MV-4-11 (cell line): ENCODE results near the gene INO80C.

Experiments used
- DNase-seq: peaks from one replicate; lab custom pipeline; 2025; lab: John Stamatoyannopoulos, UW

INO80C gene

DNA sequence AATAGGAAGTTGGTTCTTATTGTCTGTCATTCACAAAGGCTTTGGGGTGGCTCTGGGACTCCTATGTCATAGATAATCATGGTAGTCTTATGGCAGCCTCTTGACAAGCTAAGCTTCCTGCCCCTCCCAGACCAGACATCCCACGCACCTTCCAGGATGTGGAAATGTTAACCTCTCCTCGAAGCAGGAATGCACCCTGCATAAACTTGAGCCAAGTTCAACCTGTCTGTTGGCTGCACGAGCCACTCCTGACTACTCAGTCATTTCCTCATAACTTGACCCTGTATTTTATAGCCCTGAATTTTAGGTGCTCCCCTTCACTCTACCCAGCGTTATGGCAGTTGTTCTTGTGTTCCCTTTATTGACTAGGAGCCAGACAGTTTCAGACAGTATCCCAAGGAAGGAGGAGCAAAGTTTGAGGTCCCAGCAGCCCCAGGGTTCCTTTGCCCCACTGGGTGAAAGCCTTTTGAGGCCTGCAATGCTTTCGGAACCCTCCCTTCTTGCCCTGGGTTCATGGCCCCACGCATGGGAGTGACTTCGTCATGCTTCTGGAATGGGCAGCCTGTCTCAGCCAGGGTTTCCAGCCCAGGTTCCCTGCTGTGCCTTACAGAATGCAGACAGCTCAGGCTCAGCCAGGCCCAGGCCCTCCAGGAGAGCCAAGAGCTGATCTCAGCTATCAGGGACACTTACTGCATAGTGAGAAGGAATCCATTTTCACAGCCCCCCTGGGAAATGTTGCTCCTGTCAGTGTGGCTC, 15.6 kb upstream of the INO80C start:
- DNase-seq, result no peak

DNA sequence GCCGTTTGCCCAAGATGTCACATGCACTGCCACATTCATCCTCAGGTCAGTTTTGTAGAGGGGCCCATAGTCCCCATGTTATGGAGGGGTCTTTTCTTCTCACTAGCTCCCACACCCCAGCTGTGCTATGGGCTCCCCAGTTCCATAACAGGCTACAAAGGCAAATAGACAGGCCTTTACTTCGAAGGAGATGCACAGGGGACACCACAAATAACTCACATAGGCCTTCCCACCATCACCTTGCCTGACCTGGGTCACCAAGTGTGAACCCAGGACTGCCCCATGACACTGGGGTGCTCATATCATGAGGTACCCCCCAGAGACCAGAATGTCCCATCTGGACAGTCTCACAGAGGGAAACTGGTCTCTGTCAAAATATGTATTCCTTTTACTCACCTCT, 15.0 kb upstream of the INO80C start:
- DNase-seq, result no peak

DNA sequence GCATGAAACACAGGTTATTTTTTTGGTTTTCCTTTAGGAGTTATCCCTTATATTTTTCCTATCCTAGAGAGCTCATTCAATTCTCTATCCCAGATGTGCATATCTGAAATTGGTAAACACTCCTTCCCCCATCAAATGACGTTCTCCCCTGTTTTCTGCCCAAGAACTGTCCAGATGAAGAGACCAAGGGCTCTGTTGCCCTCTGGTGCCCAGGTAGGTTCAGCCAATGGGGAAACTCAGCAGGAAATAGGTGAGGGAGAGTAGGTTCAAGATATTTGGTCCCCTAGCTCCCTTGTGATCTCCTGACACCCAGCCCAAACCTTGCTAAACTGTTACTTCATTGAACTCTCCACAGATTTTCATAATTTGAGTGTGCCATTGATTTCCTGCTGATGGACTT, 14.1 kb upstream of the INO80C start:
- DNase-seq, result no peak

DNA sequence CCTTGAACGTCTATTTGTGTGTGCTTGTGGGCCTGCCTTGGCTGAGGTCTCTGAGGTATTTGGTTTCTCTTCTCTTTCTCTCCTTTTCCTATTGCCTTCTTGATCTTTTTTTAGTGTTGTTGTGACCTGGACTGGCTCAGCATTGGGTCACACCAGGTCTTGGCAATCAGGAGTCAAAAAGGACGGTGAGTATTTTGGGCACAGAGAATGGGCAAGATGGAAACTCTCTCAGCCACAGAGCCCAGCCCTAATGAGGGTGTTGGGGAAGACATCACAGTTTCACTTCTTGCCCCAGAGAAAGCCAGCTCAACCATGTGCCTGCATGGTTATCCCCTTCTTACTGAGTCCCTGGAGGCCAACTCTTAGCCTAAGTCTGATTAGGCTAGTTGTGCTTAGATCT, 13.7 kb upstream of the INO80C start:
- peak; percentile 87 for DNase-seq

DNA sequence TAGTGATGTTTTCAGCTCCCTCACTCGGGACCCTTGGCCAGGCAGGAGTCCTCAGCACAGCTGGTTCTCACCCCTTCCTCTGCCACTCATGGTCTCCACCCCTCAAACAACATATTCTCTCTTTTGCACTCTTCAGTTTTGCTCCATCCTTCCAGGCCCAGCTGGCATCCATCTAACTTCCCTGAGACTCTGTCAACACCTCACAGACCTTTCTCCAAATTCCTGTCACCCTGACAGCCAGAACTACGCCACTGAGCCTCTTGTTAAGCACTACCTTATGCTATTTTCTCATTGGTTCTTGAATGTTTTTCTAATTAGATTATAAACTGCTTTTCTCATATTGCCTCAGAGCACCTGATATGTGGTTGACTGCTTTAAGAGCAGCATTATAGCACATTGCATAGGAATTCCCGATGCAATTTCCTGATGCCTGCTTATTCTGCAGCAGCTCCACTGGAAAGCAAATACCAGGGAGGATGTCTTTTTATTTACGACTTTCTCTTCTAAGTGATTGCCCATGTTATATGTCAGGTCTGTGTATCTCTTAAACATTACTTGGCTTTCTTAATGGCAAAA, 12.4 kb upstream of the INO80C start:
- no peak for DNase-seq

DNA sequence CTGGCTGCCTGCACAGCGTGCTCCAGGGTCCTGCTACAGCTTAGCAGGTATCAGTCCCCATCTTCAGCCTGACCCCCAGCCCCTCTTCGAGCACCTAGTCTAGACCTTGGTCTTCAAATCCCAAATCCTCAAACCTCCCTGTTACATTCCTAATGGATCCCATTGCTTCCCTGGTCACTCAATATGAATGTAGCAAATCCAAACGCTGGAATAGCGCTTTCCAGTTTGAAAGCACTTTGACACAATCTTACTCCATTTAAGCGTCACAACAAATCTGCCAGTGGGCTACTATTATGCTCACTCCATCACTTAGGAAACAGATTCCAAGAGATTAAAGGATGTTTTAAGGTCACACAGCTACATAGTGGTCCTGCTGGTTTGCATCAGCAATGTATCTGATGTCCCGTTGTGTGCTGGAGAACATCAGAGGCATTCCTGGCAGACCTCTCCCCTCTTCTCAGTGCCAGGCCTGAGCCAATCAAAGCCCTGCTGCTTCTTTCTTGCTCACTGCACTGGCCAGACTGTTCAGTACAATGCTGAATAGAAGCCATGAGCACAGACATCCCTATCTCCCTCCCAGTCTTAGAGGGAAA, 11.1 kb upstream of the INO80C start:
- DNase-seq, result no peak

DNA sequence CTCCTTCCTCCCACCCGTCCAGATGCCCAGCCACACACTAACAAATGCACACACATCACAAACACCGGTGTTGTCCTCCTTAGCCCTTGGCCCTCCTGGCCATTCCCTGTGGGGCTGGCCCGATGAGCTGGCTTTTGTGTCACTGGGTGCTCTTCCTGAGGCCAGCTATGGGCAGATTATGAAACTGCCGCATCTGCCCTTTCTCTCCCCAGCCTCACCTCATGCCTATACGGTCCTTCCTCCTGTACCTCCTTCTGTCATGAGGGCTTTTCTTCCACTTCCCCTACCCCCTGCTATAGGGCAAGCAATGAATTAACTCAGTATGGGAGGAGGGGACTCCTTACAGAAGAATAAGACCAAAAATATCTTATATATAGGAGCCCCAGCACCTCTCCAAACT, 10.3 kb upstream of the INO80C start:
- peak; percentile 23 for DNase-seq

DNA sequence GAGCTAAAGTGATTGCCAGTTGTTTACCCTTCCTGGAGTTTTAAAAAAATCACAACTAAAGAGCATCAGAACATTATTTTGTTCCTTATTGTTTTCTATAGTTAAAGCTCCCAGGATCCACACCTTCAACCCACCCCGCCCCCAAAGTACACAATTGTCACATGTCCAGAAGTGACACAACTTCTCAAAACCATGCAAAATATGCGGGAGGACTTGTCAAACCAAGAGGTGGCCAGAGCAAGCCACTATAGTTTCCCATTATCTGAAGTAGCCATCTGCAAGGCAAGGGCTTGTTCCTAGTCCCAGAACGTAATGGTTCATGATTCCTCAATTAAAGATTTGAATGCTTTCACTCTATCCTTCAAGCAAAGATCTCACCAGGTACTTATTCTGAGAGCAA, 9.9 kb upstream of the INO80C start:
- DNase-seq, result no peak

DNA sequence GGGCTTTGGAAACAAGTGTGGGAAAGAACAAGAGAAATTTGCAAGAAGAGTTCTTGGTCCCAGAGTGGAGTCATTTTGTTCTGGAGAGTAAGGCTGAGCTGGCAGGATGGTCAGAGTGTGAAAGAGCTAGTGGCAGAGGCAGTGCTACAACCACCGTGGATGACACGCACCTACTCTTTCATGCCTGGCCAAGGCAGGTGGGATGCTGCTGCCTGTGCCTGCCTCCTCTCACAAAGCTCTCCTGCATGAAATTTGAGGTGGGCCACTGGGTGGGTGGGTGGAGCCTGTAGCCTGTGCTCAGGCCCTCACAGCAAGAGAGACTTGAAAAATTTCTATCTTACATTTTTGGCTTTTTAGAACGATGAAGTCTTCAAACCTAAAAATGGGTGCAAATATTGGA, 9.4 kb upstream of the INO80C start:
- DNase-seq, result no peak

DNA sequence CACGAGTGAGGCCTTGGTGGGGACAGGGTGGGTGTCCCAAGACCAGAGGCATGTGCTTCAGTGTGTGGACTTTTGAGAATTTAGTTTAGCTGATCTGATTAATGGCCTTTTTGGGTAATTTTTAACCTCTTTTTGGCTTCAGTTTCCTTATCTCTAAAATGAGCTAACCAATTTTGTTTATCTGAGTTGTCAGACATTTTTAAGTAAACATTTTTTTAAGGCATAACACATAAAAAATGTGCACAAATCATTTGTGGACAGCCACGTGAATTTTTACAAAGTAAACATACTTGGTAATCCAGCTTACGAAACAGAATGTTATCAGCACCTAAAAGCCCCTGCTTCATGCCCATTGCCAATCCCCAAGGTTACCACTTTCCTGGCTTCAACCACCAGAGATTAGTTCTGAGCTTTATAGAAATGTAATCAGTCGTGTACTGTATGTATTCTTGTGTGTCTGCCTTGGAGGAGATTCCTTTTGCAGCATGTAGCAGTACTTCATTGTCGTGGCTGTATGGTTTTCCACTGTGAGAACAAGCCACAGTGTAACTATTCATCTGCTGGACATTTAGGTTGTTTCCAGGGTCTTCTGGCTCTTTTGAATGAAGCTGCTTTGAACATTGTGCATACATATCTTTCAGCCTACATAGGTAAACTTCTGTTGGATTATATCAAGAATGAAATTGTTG, 8.4 kb upstream of the INO80C start:
- no peak for DNase-seq

DNA sequence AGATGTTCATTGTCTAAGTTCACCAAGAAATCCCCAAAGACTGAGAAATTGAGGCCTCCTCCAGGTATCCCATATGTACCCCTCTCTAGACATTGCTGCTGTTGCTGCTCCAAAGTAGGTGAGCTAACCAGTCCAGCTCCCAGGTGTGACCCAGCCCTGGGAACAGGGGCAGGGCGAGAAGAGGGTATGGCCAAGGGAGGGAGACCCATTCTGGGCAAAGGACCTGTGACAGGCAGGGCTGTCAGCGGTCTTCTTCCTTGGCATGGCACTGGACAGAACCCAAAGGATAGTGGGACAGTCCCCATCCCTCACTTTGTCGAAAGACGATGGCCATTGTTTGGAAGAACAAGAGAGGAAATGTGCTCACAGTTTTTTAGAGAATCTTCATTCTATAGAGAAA, 7.2 kb upstream of the INO80C start:
- no peak for DNase-seq

DNA sequence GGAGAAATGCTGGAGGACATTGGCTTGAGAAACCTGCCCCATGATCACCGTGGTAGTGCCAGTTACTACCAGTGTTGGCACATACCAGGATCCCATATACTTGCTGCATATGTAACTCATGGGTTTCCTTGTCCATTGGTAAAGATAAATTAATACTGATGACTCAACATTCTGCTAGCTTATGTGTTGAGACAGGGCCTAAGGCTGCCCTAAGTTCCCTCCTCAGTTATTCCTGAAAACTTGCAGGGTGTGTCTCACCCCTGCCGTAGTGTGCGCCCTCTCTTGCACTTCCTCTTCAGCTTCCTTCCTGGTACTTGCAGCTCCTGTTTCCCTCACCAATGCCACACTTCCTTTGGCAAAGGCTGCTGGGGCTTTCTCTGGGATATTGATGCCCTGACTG, 4.3 kb upstream of the INO80C start:
- peak; percentile 74 for DNase-seq

DNA sequence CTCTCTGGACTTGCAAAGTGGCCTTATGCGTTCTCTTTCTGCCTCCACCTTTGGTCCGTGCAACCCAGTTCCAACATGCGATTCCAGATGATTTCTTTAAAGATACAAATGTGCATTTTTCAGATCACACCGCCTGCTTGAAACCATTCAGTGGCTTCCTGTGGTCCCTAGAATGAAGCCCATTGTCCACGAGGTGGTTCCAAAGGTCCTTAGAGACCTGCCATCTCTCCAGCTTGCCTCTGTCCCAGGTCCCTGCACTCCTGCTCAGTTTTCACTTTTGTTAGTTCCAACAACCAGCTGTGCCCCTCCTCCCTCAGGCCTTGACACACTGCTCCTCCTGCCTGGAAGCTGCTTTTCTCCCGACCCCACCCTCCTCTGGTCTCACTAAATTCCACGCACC, 3.6 kb upstream of the INO80C start:
- no peak for DNase-seq

DNA sequence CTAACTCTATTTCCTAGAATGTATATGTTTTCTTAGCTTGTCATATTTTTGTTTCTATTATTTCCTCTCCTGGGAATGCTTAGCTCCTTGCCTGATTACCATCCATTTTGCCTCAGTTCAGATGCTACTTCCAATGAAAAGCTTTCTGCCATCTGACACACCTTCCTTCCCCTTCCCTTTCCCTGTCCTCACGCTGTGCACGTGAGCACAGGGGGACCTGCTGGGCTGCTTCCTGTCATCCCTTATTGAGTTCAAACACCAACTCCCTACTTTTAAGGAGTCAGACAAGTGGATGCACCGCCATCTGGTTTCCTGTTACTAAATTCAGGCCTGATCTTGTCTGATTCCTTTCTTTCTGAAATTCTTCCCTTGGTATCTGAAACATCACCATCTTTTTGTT, 2.4 kb upstream of the INO80C start:
- no peak for DNase-seq

DNA sequence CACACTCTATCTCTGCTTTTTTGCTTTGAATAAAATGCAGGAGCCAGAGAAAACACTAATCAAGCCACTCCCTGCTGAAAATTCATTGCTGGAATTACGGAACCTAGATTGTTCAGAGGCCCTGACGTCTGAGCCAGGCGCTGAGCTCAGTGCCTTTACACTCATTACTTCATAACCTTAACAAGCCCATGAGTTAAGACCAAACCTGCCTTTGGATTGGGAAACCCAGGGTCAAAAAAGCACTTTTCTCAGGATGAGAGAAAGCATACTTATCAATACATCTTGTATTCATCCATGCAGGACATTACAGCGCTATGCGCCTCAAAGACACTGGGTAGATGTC, 762 bp downstream of the INO80C start:
- no peak for DNase-seq

DNA sequence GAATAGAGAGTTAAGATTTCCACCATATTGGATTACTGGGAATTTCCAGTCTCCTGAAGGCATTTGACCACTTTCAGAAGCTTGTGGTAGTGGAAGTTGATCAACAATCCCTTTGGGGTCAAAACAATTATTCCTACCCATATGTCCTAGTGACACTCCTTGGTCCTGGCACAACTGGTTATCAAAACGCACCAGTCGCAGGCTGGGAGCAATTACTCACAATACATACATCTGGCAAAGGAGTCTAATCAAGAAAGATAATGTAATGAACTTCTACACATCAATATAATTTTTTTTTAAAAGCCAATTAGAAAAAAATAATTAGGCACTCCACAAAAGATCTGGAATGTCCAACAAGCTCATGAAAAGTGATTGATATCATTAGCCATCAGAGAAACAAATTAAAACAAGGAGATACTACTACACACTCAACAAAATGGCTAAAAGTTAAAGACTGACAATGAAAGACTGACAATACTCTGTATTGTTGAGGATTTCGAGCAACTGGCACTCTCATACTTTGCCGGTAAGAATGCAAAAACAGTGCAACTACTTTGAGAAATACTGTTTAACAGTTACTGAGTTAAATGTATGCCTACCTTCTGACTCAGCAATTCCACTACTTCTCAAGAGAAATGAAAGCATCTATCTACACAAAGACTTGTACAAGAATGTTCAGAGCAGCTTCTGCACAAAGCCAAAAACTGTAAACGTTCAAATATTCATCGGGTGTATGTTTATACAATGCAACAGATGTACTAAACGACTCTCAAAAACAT, 2.0 kb downstream of the INO80C start:
- no peak for DNase-seq

DNA sequence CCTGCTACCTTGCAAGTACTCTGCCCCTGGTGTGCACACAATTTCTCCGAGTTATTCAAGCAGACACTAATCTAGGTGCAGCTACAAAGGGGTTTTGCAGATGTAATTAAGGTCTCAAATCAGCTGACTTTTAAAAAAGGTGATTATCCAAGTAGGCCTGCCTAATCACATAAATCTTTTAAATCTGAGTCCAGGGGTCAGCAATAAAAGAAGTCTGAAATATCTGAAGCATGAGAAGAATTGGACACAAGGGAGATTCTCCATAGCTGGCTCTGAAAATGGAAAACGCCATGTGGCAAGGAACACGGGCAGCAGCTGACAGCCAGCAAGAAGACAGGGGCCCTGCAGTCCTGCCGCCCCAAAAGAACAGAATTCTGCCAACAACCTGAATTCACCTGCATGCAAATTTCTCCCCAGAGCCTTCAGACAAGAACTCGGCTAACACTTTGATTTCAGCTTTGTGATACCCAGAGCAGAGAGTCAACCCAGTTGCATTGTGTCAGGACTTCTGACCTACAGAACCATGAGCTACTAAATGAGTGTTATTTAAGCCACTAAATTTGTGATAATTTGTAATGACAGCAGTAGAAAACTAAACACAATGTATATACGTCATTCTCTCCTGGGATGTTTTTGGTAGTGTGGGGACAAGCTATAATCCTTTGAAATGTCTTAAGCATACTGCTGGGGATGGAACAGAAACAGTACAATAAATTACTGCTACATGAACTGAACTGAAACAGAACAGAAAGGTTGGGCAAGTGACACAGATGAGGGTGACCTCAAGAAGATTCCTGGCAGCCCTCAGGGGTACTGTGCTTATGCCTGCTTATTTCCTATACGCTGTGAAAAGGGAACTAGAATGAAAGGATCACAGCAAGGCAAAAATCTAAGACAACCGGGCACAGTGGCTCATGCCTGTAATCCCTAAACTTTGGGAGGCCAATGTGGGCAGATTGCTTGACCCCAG, 3.2 kb downstream of the INO80C start:
- peak; percentile 89 for DNase-seq

DNA sequence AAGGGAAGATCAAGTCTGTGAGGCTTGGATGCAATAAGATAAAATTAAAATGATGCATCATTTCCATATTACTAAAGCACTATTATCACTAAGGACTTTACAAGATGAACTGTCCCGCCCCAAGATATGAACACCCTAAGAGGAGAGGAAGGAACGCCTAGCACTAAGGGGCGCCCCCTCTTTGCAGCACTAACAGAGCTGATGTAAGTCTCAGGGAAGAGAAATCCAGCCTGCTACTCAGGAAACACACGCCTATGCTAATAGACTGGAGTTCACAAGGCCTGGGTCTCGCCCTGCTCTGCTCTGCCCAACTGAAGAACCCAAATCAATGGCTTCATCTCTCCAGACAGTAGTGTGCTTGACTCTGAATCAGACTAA, 6.1 kb downstream of the INO80C start:
- DNase-seq, result no peak

DNA sequence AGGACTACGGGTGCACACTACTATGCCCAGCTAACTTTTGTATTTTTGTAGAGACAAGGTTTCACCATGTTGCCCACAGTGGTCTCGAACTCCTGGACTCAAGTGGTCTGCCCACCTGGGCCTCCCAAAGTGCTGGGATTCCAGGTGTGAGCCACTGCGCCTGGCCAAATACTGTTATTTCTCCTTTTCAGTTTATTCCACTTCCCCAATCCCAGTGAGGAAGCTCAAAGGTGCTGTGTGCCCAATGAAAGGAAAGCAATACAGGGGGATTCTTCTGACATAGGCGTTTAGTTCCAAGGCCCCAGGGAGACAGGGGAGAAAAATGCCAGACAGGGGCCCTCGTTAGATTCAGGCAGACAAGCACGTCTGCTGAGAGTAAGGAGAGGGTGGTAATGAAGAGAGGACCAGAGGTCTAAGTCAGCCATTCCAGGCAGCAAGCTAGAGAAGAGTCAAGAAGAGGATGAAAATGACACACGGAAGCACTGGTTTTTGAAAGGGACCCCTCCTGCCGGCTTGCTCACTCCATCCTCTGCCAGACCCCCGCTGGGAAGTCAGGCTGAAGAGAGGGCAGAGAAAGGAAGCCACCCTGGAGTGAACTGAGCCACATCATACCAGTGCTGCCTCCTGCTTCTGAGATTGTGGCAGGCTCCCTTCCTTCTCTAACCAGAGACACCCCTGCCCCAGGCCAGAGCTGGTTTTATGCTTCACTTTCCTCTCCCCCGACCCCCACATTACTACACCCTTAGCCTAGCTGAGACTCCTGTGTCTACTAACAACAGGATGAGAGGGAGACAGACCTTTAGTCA, 6.7 kb downstream of the INO80C start:
- DNase-seq, result no peak

DNA sequence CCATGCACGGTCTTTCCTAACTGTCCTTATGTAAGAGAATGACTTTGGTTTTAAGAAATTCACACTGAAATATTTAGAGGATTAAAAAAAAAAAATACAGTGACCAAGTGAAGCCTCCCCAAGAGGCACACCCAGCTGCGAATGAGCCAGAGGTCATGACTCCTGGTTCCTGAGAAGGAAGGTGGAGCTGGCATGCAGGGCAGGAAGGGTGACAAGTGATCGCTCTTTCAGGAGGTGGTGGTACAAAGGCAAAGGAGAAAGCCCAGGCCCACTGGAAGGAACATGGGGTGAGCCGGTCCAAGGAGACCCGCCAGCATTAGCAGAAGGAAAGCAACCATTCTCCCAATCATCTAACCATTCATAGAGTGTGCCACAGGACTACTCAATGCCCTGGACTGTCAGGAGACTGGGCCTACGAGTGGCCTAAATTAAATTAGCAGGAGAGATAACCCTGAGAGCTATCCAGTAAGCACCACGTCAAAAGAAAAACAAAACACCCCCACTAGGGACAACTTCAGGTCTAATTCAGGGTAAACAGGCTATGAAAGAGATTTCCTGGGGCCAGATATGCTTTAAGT, 7.8 kb downstream of the INO80C start:
- no peak for DNase-seq
